Measurements from ENCODE around the gene LDLRAD3. TPM values are rescaled to one million over a fixed set of nuclear protein-coding genes. Genes with fewer than 3 reads are reported as not detected.

LDLRAD3 gene
- total RNA-seq, 1 experiment from 2014 or later = 55.7 TPM

DNA sequence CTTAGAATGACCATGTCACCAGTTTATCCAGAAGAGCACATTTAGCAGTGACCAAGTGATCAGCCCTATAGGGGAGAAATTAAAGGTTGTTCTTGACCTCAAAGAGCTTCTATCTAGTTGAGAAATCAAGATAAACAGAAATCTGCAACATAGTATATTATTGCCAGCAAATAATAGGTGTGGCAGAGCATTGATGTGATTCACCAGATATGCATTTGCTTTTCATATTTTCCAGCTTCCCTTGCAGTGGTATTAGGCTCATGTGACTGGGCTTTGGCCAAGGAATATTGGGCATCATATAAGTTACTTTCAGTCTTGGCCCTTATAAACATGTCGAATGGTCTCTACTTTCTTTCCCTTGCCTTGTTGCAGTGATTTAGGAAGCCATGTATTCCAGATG lies 310.9 kb downstream of the LDLRAD3 start:
- no TSS peak for BruUV-seq (replicated peaks)

DNA sequence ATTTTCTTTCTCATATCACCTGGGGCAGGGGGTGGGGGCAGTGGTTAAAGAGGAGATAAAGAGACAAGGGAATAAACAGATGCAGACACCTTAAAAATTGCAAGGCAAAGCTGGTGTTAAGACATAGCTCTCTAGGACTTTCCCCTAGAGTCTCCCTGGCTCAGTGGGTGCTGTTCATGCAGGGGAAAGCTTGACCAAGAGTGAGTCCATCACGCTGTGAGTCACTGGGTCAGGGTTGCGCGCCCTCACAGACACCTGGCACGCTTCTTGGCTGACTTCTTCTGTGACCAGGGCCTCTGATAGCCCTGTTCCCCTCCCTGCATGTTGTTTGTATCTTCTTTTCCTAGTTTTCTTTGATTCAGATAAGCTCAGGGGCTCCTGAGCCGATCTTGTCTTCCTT lies 313.5 kb downstream of the LDLRAD3 start:
- Mint-ChIP-seq H3K27me3 (ENCODE audit: insufficient read depth, unreplicated experiment) (no peaks in the 10 kb centered on the region), H3K4me1 (ENCODE audit: insufficient read depth, unreplicated experiment) (peaks cover 22% of the 10 kb centered on the region), H3K9me3 (ENCODE audit: unreplicated experiment) (no peaks in the 10 kb centered on the region), H3K4me3 (ENCODE audit: unreplicated experiment) (no peak overlapping the region), H3K27ac (ENCODE audit: low read depth, unreplicated experiment) (no peak overlapping the region), H3K36me3 (ENCODE audit: insufficient read depth, unreplicated experiment) (peaks cover 11% of the 10 kb centered on the region)
- POLR2A ChIA-PET = interaction anchor here (1.2 kb wide), 1 partner anchor 462 kb away, joined by 4 read pairs; no protein-coding TSS in a partner anchor
- peak; percentile 55 for DNase-seq (ENCODE audit: unreplicated experiment)
- intact Hi-C loops (cut with micrococcal nuclease) = no loop called here
- TF ChIP-seq, protein P1, sequence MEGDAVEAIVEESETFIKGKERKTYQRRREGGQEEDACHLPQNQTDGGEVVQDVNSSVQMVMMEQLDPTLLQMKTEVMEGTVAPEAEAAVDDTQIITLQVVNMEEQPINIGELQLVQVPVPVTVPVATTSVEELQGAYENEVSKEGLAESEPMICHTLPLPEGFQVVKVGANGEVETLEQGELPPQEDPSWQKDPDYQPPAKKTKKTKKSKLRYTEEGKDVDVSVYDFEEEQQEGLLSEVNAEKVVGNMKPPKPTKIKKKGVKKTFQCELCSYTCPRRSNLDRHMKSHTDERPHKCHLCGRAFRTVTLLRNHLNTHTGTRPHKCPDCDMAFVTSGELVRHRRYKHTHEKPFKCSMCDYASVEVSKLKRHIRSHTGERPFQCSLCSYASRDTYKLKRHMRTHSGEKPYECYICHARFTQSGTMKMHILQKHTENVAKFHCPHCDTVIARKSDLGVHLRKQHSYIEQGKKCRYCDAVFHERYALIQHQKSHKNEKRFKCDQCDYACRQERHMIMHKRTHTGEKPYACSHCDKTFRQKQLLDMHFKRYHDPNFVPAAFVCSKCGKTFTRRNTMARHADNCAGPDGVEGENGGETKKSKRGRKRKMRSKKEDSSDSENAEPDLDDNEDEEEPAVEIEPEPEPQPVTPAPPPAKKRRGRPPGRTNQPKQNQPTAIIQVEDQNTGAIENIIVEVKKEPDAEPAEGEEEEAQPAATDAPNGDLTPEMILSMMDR (IDR thresholded peaks at IDR 0.05; ENCODE audit: unreplicated experiment) = no peak
- BruUV-seq (replicated peaks) = no TSS peak
- CTCF ChIA-PET = interaction anchor here (0.5 to 2.4 kb wide), 6 partner anchors 9 to 648 kb away, joined by 3 to 17 read pairs (median 3); partner anchors contain the start of gene COMMD9

More for the DNA sequence above, 310.9 kb downstream of the LDLRAD3 start:
- TF ChIP-seq, protein P1 (IDR thresholded peaks at IDR 0.05; ENCODE audit: unreplicated experiment) = no peak
- no peak overlapping the region for H3K4me3 Mint-ChIP-seq (ENCODE audit: unreplicated experiment)
- peaks cover 21% of the 10 kb centered on the region for H3K36me3 Mint-ChIP-seq (ENCODE audit: insufficient read depth, unreplicated experiment)
- ChIA-PET POLR2A (interaction anchor here (1.1 kb wide), 1 partner anchor 99 kb away, joined by 3 read pairs; no protein-coding TSS in a partner anchor), CTCF (interaction anchor here (0.9 to 2.1 kb wide), 3 partner anchors 11 to 432 kb away, joined by 3 to 7 read pairs (median 5); no protein-coding TSS in a partner anchor)
- intact Hi-C loops (cut with micrococcal nuclease) = no loop called here
- DNase-seq (ENCODE audit: unreplicated experiment) = peak; percentile 45
- H3K27ac Mint-ChIP-seq (ENCODE audit: low read depth, unreplicated experiment) = peak overlapping the region; percentile 74
- no peaks in the 10 kb centered on the region for H3K9me3 Mint-ChIP-seq (ENCODE audit: unreplicated experiment)
- H3K4me1 Mint-ChIP-seq (ENCODE audit: insufficient read depth, unreplicated experiment) = peaks cover 30% of the 10 kb centered on the region
- no peaks in the 10 kb centered on the region for H3K27me3 Mint-ChIP-seq (ENCODE audit: insufficient read depth, unreplicated experiment)

DNA sequence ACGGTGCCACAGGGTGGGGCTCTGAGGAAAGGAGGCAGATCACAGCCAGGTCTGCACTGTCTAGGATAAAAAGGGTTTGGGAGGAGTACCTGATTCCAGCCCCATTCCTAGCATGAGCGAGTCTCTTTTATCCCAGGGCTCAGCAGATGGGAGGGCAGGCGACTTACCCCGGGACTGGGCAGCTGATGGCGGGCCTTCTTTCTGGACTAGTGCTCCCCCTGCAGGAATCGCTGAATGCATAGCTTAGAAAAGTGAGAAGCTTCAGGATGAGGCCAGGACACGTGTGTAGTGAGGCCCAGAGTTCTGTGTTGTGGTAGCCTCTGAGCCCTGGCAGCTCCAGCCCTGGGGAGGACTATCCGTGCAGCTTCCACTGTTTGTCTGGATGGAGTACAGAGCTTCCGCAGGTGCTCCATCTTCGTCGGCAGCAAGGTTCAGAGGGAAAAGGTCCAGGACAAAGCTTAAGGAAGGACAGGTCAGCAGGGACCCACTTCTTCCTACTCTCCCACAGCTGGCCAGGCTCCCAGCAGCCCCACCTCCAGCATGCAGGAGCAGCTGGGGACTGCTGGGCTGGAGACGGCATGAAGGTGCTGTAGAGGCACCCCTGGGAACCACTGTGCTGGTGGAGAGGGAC lies 315.0 kb downstream of the LDLRAD3 start:
- intact Hi-C loops (cut with micrococcal nuclease) = no loop called here
- TF ChIP-seq, protein P1 (IDR thresholded peaks at IDR 0.05; ENCODE audit: unreplicated experiment) = no peak
- H3K27ac Mint-ChIP-seq (ENCODE audit: low read depth, unreplicated experiment) = no peak overlapping the region
- ChIA-PET CTCF (interaction anchor here (0.5 to 1.4 kb wide), 5 partner anchors 20 to 772 kb away, joined by 3 to 6 read pairs (median 4); no protein-coding TSS in a partner anchor), POLR2A (no interaction called here)
- peaks cover 6% of the 10 kb centered on the region for H3K36me3 Mint-ChIP-seq (ENCODE audit: insufficient read depth, unreplicated experiment)
- no peaks in the 10 kb centered on the region for H3K9me3 Mint-ChIP-seq (ENCODE audit: unreplicated experiment)
- H3K4me1 Mint-ChIP-seq (ENCODE audit: insufficient read depth, unreplicated experiment) = peaks cover 22% of the 10 kb centered on the region
- no peaks in the 10 kb centered on the region for H3K27me3 Mint-ChIP-seq (ENCODE audit: insufficient read depth, unreplicated experiment)
- peak; percentile 64 for DNase-seq (ENCODE audit: unreplicated experiment)
- no peak overlapping the region for H3K4me3 Mint-ChIP-seq (ENCODE audit: unreplicated experiment)
- BruUV-seq (replicated peaks) = no TSS peak

DNA sequence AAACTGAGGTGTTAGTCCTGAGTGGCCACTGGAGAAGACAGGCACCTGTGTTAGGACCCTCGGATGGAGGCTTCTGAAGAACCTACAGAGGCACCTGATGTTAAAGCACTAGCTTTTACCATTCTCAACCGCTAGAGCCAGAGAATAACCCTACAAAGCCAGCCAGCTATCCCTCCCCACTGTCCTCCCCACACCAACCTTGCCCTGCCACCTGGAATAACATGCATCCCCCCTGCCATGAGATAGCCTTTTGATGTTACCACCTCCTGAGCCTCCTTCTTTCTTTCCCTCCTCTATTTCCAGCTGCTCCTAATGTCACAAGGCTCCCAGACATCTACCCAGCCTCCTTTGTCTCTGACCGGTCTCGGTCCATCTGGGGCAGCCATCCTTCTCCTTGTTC lies 317.2 kb downstream of the LDLRAD3 start:
- peaks cover 6% of the 10 kb centered on the region for H3K36me3 Mint-ChIP-seq (ENCODE audit: insufficient read depth, unreplicated experiment)
- ChIA-PET POLR2A (interaction anchor here (0.7 to 1.9 kb wide), 3 partner anchors 19 to 978 kb away, joined by 3 to 5 read pairs (median 5); partner anchors contain the start of gene COMMD9), CTCF (interaction anchor here (0.6 to 1.4 kb wide), 4 partner anchors 11 to 439 kb away, joined by 3 to 6 read pairs (median 4); no protein-coding TSS in a partner anchor)
- H3K4me3 Mint-ChIP-seq (ENCODE audit: unreplicated experiment) = no peak overlapping the region
- TF ChIP-seq, protein P1 (IDR thresholded peaks at IDR 0.05; ENCODE audit: unreplicated experiment) = no peak
- intact Hi-C loops (cut with micrococcal nuclease) = no loop called here
- peaks cover 13% of the 10 kb centered on the region for H3K4me1 Mint-ChIP-seq (ENCODE audit: insufficient read depth, unreplicated experiment)
- no peak for DNase-seq (ENCODE audit: unreplicated experiment)
- H3K9me3 Mint-ChIP-seq (ENCODE audit: unreplicated experiment) = no peaks in the 10 kb centered on the region
- no TSS peak for BruUV-seq (replicated peaks)
- no peaks in the 10 kb centered on the region for H3K27me3 Mint-ChIP-seq (ENCODE audit: insufficient read depth, unreplicated experiment)
- no peak overlapping the region for H3K27ac Mint-ChIP-seq (ENCODE audit: low read depth, unreplicated experiment)
